ENCODE data around the gene RWDD4. TPM values are rescaled to one million over a fixed set of nuclear protein-coding genes. Genes with fewer than 3 reads are reported as not detected.

The RWDD4 gene
- total and polyA plus RNA-seq, 2 of the 4 experiments (the other 2 are of a cell fraction): 8.5 to 8.8 TPM

DNA sequence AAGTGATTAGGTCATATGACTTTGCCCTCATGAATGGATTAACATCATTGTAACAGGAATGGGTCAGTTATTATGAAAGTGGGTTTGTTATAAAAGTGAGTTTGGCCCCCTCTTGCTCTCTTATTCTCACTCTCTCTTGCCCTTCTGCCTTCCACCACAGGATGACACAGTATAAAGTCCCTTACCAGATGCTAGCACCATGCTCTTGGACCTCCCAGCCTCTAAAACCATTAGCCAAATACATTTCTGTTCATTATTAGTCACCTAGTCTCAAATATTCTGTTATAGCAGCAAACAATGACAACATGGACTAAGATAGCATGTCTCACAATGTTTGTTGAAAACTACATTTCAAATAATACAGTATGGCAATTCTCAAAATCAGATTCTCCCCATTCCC lies 59.7 kb downstream of the RWDD4 start:
- intact Hi-C loops (cut with micrococcal nuclease) (no loop called here), in situ Hi-C loops (cut with MboI; ENCODE audit: low sequenced_read_pairs) (no loop called here), dilution Hi-C loops (cut with HindIII; ENCODE audit: low sequenced_read_pairs, unreplicated experiment) (no loop called here)
- Histone ChIP-seq H3K56ac (ENCODE audit: extremely low read depth, insufficient read depth, low read length) (no peak overlapping the region), H2BK15ac (ENCODE audit: low read depth, low read length) (no peak overlapping the region), H2BK5ac (ENCODE audit: low read depth, low read length, poor library complexity, severe bottlenecking) (no peak overlapping the region), H3K9me3 (ENCODE audit: control insufficient read depth, insufficient read depth, low read length) (no peaks in the 10 kb centered on the region), H3K36me3 (ENCODE audit: control insufficient read depth, insufficient read depth, low read length) (no peaks in the 10 kb centered on the region), H3K4me2 (ENCODE audit: low read depth, low read length) (no peak overlapping the region), H2AFZ (replicated peaks; ENCODE audit: low read length, poor library complexity) (no peak overlapping the region), H3K4me1 (ENCODE audit: control insufficient read depth, insufficient read depth, low read length) (peaks cover 2% of the 10 kb centered on the region; the same call in 1 of the 2 replicates), H4K20me1 (ENCODE audit: insufficient read depth, low read length) (no peaks in the 10 kb centered on the region), H2BK120ac (ENCODE audit: low read depth, low read length) (no peak overlapping the region), H3K79me1 (ENCODE audit: low read depth in 1 of 2, low read length in 2 of 2) (no peaks in the 10 kb centered on the region), H3K23ac (ENCODE audit: low read depth, low read length) (no peak overlapping the region), H2BK20ac (ENCODE audit: low read depth, low read length) (no peak overlapping the region), H4K91ac (ENCODE audit: insufficient read depth, low read depth, low read length) (no peak overlapping the region), H3K18ac (ENCODE audit: low read depth, low read length) (no peak overlapping the region), H3K9me1 (ENCODE audit: insufficient read depth, low read length) (no peaks in the 10 kb centered on the region), H3K27me3 (ENCODE audit: control insufficient read depth, insufficient read depth, low read length) (no peaks in the 10 kb centered on the region; the same call in 1 of the 2 replicates), H3K27ac (ENCODE audit: insufficient read depth, low read length) (no peak overlapping the region), H3K9ac (ENCODE audit: low read depth, low read length) (no peak overlapping the region), H2AK9ac (replicated peaks; ENCODE audit: low read depth, low read length, poor library complexity) (no peak overlapping the region), H3K4ac (ENCODE audit: low read depth, low read length) (no peak overlapping the region), H4K5ac (ENCODE audit: low read depth, low read length) (no peak overlapping the region), H3K14ac (replicated peaks; ENCODE audit: low read depth, low read length) (no peak overlapping the region), H2AK5ac (ENCODE audit: low read depth, low read length) (no peak overlapping the region), H3K4me3 (ENCODE audit: insufficient read depth, low read depth, low read length) (no peak overlapping the region), H4K8ac (ENCODE audit: low read depth in 2 of 2, low read length in 2 of 2) (no peak overlapping the region)
- ChIA-PET CTCF (no interaction called here), POLR2A (ENCODE audit: unreplicated experiment) (no interaction called here)
- no peak for DNase-seq
- no peak for ATAC-seq (ENCODE audit: low read depth)
- TF ChIP-seq, protein P1, sequence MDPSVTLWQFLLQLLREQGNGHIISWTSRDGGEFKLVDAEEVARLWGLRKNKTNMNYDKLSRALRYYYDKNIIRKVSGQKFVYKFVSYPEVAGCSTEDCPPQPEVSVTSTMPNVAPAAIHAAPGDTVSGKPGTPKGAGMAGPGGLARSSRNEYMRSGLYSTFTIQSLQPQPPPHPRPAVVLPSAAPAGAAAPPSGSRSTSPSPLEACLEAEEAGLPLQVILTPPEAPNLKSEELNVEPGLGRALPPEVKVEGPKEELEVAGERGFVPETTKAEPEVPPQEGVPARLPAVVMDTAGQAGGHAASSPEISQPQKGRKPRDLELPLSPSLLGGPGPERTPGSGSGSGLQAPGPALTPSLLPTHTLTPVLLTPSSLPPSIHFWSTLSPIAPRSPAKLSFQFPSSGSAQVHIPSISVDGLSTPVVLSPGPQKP (IDR thresholded peaks at IDR 0.05; ENCODE audit: borderline replicate concordance, low read depth, low read length): no peak
- TF ChIP-seq, protein P2, sequence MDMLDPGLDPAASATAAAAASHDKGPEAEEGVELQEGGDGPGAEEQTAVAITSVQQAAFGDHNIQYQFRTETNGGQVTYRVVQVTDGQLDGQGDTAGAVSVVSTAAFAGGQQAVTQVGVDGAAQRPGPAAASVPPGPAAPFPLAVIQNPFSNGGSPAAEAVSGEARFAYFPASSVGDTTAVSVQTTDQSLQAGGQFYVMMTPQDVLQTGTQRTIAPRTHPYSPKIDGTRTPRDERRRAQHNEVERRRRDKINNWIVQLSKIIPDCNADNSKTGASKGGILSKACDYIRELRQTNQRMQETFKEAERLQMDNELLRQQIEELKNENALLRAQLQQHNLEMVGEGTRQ (IDR thresholded peaks at IDR 0.05; ENCODE audit: low read depth, low read length): no peak
- TF ChIP-seq FOS (IDR thresholded peaks at IDR 0.05; ENCODE audit: low read depth, low read length) (no peak), CHD1 (IDR thresholded peaks at IDR 0.05; ENCODE audit: low read depth, low read length) (no peak), RAD21 (IDR thresholded peaks at IDR 0.05; ENCODE audit: low read length) (no peak), SMC3 (IDR thresholded peaks at IDR 0.05; ENCODE audit: low read depth, low read length) (no peak), CEBPB (IDR thresholded peaks at IDR 0.05; ENCODE audit: low read depth, low read length) (no peak), MAFK (IDR thresholded peaks at IDR 0.05; ENCODE audit: low read depth, low read length) (no peak), MAZ (IDR thresholded peaks at IDR 0.05; ENCODE audit: borderline replicate concordance, low read depth, low read length) (no peak), POLR2A (IDR thresholded peaks at IDR 0.05; ENCODE audit: low read depth, low read length) (no peak), RFX5 (IDR thresholded peaks at IDR 0.05; ENCODE audit: low read depth, low read length) (no peak), NFE2L2 (IDR thresholded peaks at IDR 0.05; ENCODE audit: low read depth, low read length) (no peak)
- TF ChIP-seq, protein P3, sequence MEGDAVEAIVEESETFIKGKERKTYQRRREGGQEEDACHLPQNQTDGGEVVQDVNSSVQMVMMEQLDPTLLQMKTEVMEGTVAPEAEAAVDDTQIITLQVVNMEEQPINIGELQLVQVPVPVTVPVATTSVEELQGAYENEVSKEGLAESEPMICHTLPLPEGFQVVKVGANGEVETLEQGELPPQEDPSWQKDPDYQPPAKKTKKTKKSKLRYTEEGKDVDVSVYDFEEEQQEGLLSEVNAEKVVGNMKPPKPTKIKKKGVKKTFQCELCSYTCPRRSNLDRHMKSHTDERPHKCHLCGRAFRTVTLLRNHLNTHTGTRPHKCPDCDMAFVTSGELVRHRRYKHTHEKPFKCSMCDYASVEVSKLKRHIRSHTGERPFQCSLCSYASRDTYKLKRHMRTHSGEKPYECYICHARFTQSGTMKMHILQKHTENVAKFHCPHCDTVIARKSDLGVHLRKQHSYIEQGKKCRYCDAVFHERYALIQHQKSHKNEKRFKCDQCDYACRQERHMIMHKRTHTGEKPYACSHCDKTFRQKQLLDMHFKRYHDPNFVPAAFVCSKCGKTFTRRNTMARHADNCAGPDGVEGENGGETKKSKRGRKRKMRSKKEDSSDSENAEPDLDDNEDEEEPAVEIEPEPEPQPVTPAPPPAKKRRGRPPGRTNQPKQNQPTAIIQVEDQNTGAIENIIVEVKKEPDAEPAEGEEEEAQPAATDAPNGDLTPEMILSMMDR (conservative IDR thresholded peaks at IDR 0.05; ENCODE audit: low read depth, low read length): no peak
- BruUV-seq (replicated peaks): no TSS peak
